WERI-Rb-1 (cell line): ENCODE data around the gene XIAP.
A peak's percentile ranks its signal among the peaks of the same experiment; 100 is the strongest.

ENCODE experiments used
- DNase-seq: peaks from one replicate; pipeline ENCODE4 v3.0.0-alpha.2; 2020
- H3K27ac ChIP-seq: fragments of 250-450 bp; sonication (Bioruptor Pico); 2 replicates; pipeline ENCODE4 v1.5.1; 2020; ENCODE audit warnings: mild to moderate bottlenecking, moderate library complexity
- H3K27me3 ChIP-seq: fragments of 250-450 bp; sonication (Bioruptor Pico); 2 replicates; pipeline ENCODE4 v1.5.1; 2021; ENCODE audit warnings: mild to moderate bottlenecking, low read depth, moderate library complexity; ENCODE audit not compliant: insufficient read depth, severe bottlenecking
- H3K36me3 ChIP-seq: fragments of 250-450 bp; sonication (Bioruptor Pico); 2 replicates; pipeline ENCODE4 v1.5.1; 2020; ENCODE audit warnings: mild to moderate bottlenecking, moderate library complexity
- H3K4me3 ChIP-seq: 2 replicates; pipeline ENCODE4 v1.5.1; 2011; ENCODE audit warnings: low read depth, mild to moderate bottlenecking, control low read depth, low read length
- H3K9me3 ChIP-seq: fragments of 250-450 bp; sonication (Bioruptor Pico); 2 replicates; pipeline ENCODE4 v1.5.1; 2021; ENCODE audit warnings: mild to moderate bottlenecking, moderate library complexity; ENCODE audit not compliant: severe bottlenecking
- TF ChIP-seq, protein P1 (sequence below): IDR thresholded peaks from 2 replicates; pipeline ENCODE4 v1.5.1; 2011; ENCODE audit warnings: low read depth, mild to moderate bottlenecking, control low read depth, inconsistent platforms, low read length

XIAP gene

GRCh38 chrX:123943488-123943887 is 83.6 kb downstream of the XIAP start:
- TF ChIP-seq, protein P1, sequence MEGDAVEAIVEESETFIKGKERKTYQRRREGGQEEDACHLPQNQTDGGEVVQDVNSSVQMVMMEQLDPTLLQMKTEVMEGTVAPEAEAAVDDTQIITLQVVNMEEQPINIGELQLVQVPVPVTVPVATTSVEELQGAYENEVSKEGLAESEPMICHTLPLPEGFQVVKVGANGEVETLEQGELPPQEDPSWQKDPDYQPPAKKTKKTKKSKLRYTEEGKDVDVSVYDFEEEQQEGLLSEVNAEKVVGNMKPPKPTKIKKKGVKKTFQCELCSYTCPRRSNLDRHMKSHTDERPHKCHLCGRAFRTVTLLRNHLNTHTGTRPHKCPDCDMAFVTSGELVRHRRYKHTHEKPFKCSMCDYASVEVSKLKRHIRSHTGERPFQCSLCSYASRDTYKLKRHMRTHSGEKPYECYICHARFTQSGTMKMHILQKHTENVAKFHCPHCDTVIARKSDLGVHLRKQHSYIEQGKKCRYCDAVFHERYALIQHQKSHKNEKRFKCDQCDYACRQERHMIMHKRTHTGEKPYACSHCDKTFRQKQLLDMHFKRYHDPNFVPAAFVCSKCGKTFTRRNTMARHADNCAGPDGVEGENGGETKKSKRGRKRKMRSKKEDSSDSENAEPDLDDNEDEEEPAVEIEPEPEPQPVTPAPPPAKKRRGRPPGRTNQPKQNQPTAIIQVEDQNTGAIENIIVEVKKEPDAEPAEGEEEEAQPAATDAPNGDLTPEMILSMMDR = no peak
- Histone ChIP-seq H3K9me3 (no peaks in the 10 kb centered on the region), H3K4me3 (no peak overlapping the region), H3K36me3 (no peaks in the 10 kb centered on the region), H3K27me3 (peaks cover 3% of the 10 kb centered on the region), H3K27ac (no peak overlapping the region)
- no peak for DNase-seq

- no peak for DNase-seq
- no peaks in the 10 kb centered on the region for H3K9me3 ChIP-seq
- H3K4me3 ChIP-seq = no peak overlapping the region
- TF ChIP-seq, protein P1 = no peak
- no peaks in the 10 kb centered on the region for H3K36me3 ChIP-seq
- H3K27ac ChIP-seq = no peak overlapping the region
- peaks cover 3% of the 10 kb centered on the region for H3K27me3 ChIP-seq
These were observed 90.0 kb downstream of the XIAP start for GRCh38 chrX:123949846-123950245.

- Histone ChIP-seq H3K9me3 (no peaks in the 10 kb centered on the region), H3K36me3 (no peaks in the 10 kb centered on the region), H3K27me3 (peaks cover 10% of the 10 kb centered on the region), H3K27ac (peak overlapping the region; percentile 76), H3K4me3 (peak overlapping the region; percentile 58)
- DNase-seq = peak; percentile 18
- TF ChIP-seq, protein P1 = no peak
These were observed 99.6 kb downstream of the XIAP start for GRCh38 chrX:123959281-123960063.

GRCh38 chrX:123960956-123961267 is 101.1 kb downstream of the XIAP start:
- H3K9me3 ChIP-seq = no peaks in the 10 kb centered on the region
- H3K27ac ChIP-seq = peak overlapping the region; percentile 96
- DNase-seq = no peak
- no peaks in the 10 kb centered on the region for H3K36me3 ChIP-seq
- peaks cover 10% of the 10 kb centered on the region for H3K27me3 ChIP-seq
- peak overlapping the region; percentile 73 for H3K4me3 ChIP-seq
- TF ChIP-seq, protein P1 = no peak

GRCh38 chrX:123961268-123962005 is 101.6 kb downstream of the XIAP start, which contains the start of gene STAG2:
Gene STAG2 (plus strand): TSS chrX:123961706. CDS start chrX:124022628, 60,922 bp downstream.
- Histone ChIP-seq H3K4me3 (peak within 1 kb of the TSS; percentile 73), H3K27ac (peak within 1 kb of the TSS; percentile 96), H3K27me3 (peaks cover 10% of the 10 kb centered on the region), H3K36me3 (no peaks in the 10 kb centered on the region), H3K9me3 (no peaks in the 10 kb centered on the region)
- TF ChIP-seq, protein P1 = no peak
- peak; percentile 82 for DNase-seq
